ENCODE data around the gene SNAI3. TPM values are rescaled to one million over a fixed set of nuclear protein-coding genes. Genes with fewer than 3 reads are reported as not detected.

The SNAI3 gene
- total and polyA plus RNA-seq, 2 donors = 1.5 to 2.9 TPM

GRCh38 chr16:88688013-88688778 lies 1.9 kb upstream of the SNAI3 start:
- DNase-seq (ENCODE audit: low read depth in 6 of 9, low spot score in 9 of 9) = no peak
- Histone ChIP-seq H3K4me1 (ENCODE audit: control insufficient read depth in 2 of 2, insufficient read depth in 2 of 2, low read length in 2 of 2) (peaks cover 28 to 62% of the 10 kb centered on the region in 2 donors), H3K27me3 (ENCODE audit: control insufficient read depth in 2 of 2, insufficient read depth in 1 of 2, low read length in 1 of 2) (peaks cover 19 to 64% of the 10 kb centered on the region in 2 donors), H3K27ac (ENCODE audit: low read depth in 1 of 2, low read length in 1 of 2) (no peak overlapping the region), H3K9me3 (ENCODE audit: control insufficient read depth in 2 of 2, insufficient read depth in 1 of 2, low read length in 1 of 2) (peaks cover 0 to 5% of the 10 kb centered on the region in 2 donors), H3K4me3 (ENCODE audit: low read length in 2 of 2) (no peak overlapping the region), H3K36me3 (ENCODE audit: control insufficient read depth in 2 of 2, insufficient read depth in 2 of 2, low read length in 1 of 2) (no peaks in the 10 kb centered on the region)
- WGBS = 73% methylated on average over 28 of the region's 28 CpGs

- H3K4me1 ChIP-seq (ENCODE audit: control insufficient read depth in 2 of 2, insufficient read depth in 2 of 2, low read length in 2 of 2) = peaks cover 24 to 56% of the 10 kb centered on the region in 2 donors
- no peak overlapping the region for H3K4me3 ChIP-seq (ENCODE audit: low read length in 2 of 2)
- H3K27ac ChIP-seq (ENCODE audit: low read depth in 1 of 2, low read length in 1 of 2) = no peak overlapping the region
- DNase-seq (ENCODE audit: low read depth in 6 of 9, low spot score in 9 of 9) = no peak
- no peaks in the 10 kb centered on the region for H3K9me3 ChIP-seq (ENCODE audit: control insufficient read depth in 2 of 2, insufficient read depth in 1 of 2, low read length in 1 of 2)
- no peaks in the 10 kb centered on the region for H3K36me3 ChIP-seq (ENCODE audit: control insufficient read depth in 2 of 2, insufficient read depth in 2 of 2, low read length in 1 of 2)
- H3K27me3 ChIP-seq (ENCODE audit: control insufficient read depth in 2 of 2, insufficient read depth in 1 of 2, low read length in 1 of 2) = peaks cover 19 to 64% of the 10 kb centered on the region in 2 donors
- WGBS = 90% methylated on average over 3 of the region's 3 CpGs
Measured at GRCh38 chr16:88687676-88688012, 1.3 kb upstream of the SNAI3 start.

GRCh38 chr16:88687254-88687576 lies 908 bp upstream of the SNAI3 start:
- H3K27me3 ChIP-seq (ENCODE audit: control insufficient read depth in 2 of 2, insufficient read depth in 1 of 2, low read length in 1 of 2) = peaks cover 19 to 63% of the 10 kb centered on the region in 2 donors
- 91% methylated on average over 10 of the region's 10 CpGs for WGBS
- H3K36me3 ChIP-seq (ENCODE audit: control insufficient read depth in 2 of 2, insufficient read depth in 2 of 2, low read length in 1 of 2) = no peaks in the 10 kb centered on the region
- no peaks in the 10 kb centered on the region for H3K9me3 ChIP-seq (ENCODE audit: control insufficient read depth in 2 of 2, insufficient read depth in 1 of 2, low read length in 1 of 2)
- no peak for DNase-seq (ENCODE audit: low read depth in 6 of 9, low spot score in 9 of 9)
- H3K4me1 ChIP-seq (ENCODE audit: control insufficient read depth in 2 of 2, insufficient read depth in 2 of 2, low read length in 2 of 2) = peaks cover 20 to 54% of the 10 kb centered on the region in 2 donors
- H3K27ac ChIP-seq (ENCODE audit: low read depth in 1 of 2, low read length in 1 of 2) = no peak overlapping the region
- no peak overlapping the region for H3K4me3 ChIP-seq (ENCODE audit: low read length in 2 of 2)

DNA sequence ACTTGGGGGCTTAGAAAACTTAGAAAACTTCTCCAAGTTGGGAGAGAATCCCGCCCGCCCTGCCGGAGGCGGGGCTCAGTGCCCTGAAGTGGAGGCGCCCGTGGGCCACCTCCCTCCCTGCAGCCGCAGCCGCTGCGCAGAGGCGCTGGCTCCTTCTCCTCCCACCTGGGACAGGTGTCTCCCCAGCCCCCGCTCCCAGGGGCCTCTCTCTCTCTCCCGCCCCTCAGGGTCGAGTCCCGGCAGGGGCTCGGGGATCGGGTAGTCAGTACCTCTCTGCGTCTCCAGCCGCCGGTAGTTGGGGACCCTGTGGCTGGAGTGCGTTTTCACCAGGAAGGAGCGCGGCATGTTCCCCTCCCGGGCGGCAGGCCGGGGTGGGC lies 257 bp downstream of the SNAI3 start:
- Histone ChIP-seq H3K4me1 (ENCODE audit: control insufficient read depth in 2 of 2, insufficient read depth in 2 of 2, low read length in 2 of 2) (peaks cover 24 to 54% of the 10 kb centered on the region in 2 donors), H3K27me3 (ENCODE audit: control insufficient read depth in 2 of 2, insufficient read depth in 1 of 2, low read length in 1 of 2) (peaks cover 19 to 58% of the 10 kb centered on the region in 2 donors), H3K36me3 (ENCODE audit: control insufficient read depth in 2 of 2, insufficient read depth in 2 of 2, low read length in 1 of 2) (no peaks in the 10 kb centered on the region), H3K27ac (ENCODE audit: low read depth in 1 of 2, low read length in 1 of 2) (peak overlapping the region in 1 of 2 donors; percentile 15), H3K9me3 (ENCODE audit: control insufficient read depth in 2 of 2, insufficient read depth in 1 of 2, low read length in 1 of 2) (no peaks in the 10 kb centered on the region), H3K4me3 (ENCODE audit: low read length in 2 of 2) (peak overlapping the region; percentile 53 to 58)
- DNase-seq (ENCODE audit: low read depth in 6 of 9, low spot score in 9 of 9) = peak in 1 of 9 donors; percentile 26
- under 1% methylated on average over 25 of the region's 25 CpGs for WGBS

GRCh38 chr16:88685156-88686061 lies 898 bp downstream of the SNAI3 start:
- H3K36me3 ChIP-seq (ENCODE audit: control insufficient read depth in 2 of 2, insufficient read depth in 2 of 2, low read length in 1 of 2) = no peaks in the 10 kb centered on the region

GRCh38 chr16:88684569-88685155 lies 1.6 kb downstream of the SNAI3 start:
- H3K4me1 ChIP-seq (ENCODE audit: control insufficient read depth in 2 of 2, insufficient read depth in 2 of 2, low read length in 2 of 2) = peaks cover 25 to 53% of the 10 kb centered on the region in 2 donors
- peaks cover 19 to 53% of the 10 kb centered on the region in 2 donors for H3K27me3 ChIP-seq (ENCODE audit: control insufficient read depth in 2 of 2, insufficient read depth in 1 of 2, low read length in 1 of 2)
- no peaks in the 10 kb centered on the region for H3K9me3 ChIP-seq (ENCODE audit: control insufficient read depth in 2 of 2, insufficient read depth in 1 of 2, low read length in 1 of 2)
- WGBS = 93% methylated on average over 15 of the region's 15 CpGs
- H3K36me3 ChIP-seq (ENCODE audit: control insufficient read depth in 2 of 2, insufficient read depth in 2 of 2, low read length in 1 of 2) = no peaks in the 10 kb centered on the region
- no peak for DNase-seq (ENCODE audit: low read depth in 6 of 9, low spot score in 9 of 9)
- peak overlapping the region in 1 of 2 donors; percentile 19 for H3K27ac ChIP-seq (ENCODE audit: low read depth in 1 of 2, low read length in 1 of 2)
- no peak overlapping the region for H3K4me3 ChIP-seq (ENCODE audit: low read length in 2 of 2)

More at GRCh38 chr16:88685156-88686061, 898 bp downstream of the SNAI3 start:
- Histone ChIP-seq H3K4me1 (ENCODE audit: control insufficient read depth in 2 of 2, insufficient read depth in 2 of 2, low read length in 2 of 2) (peaks cover 25 to 53% of the 10 kb centered on the region in 2 donors), H3K27me3 (ENCODE audit: control insufficient read depth in 2 of 2, insufficient read depth in 1 of 2, low read length in 1 of 2) (peaks cover 19 to 53% of the 10 kb centered on the region in 2 donors), H3K9me3 (ENCODE audit: control insufficient read depth in 2 of 2, insufficient read depth in 1 of 2, low read length in 1 of 2) (no peaks in the 10 kb centered on the region), H3K4me3 (ENCODE audit: low read length in 2 of 2) (peak overlapping the region; percentile 53 to 58), H3K27ac (ENCODE audit: low read depth in 1 of 2, low read length in 1 of 2) (peak overlapping the region in 1 of 2 donors; percentile 15)
- WGBS = 7% methylated on average over 33 of the region's 33 CpGs
- DNase-seq (ENCODE audit: low read depth in 6 of 9, low spot score in 9 of 9) = peak in 2 of 9 donors; percentile 30 to 39

DNA sequence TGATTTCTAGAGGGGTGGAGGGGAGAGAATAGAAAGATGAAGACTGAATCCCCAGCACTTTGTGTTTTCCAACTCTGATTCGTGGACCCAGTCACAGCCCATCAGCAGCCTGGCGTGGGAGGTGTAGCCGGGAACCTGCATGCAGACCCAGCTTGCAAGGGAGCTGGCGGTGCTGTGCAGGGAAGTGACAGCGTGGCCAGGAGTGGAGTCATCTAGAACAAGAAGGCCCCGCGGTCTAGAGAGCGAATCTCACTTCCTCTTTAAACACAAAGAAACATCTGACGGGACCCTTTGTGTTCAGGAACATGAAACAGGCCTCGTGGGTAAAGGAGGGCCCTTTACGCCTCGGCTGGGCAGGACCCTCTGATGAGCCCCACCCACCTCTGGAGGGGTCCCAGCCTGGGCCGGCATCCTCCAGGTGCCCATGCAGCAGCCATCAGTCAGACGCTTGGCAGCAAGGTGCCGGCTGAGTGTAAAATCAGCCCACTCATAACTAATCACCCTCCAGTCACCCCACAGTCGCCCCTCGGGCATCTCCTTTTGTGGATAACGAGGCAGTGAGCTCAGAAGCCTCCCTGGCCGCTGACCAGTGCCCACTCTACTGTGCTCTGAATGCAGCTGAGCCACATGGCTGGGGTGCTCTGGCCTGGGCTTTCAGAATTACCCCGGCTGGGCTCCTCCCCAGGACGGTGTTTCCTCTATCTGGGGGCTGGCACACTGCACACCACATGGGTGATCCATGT lies 4.4 kb downstream of the SNAI3 start:
- WGBS = 26% methylated on average over 21 of the region's 21 CpGs
- Histone ChIP-seq H3K4me3 (ENCODE audit: low read length in 2 of 2) (no peak overlapping the region), H3K9me3 (ENCODE audit: control insufficient read depth in 2 of 2, insufficient read depth in 1 of 2, low read length in 1 of 2) (peaks cover 0 to 2% of the 10 kb centered on the region in 2 donors), H3K4me1 (ENCODE audit: control insufficient read depth in 2 of 2, insufficient read depth in 2 of 2, low read length in 2 of 2) (peaks cover 25 to 42% of the 10 kb centered on the region in 2 donors), H3K36me3 (ENCODE audit: control insufficient read depth in 2 of 2, insufficient read depth in 2 of 2, low read length in 1 of 2) (no peaks in the 10 kb centered on the region), H3K27me3 (ENCODE audit: control insufficient read depth in 2 of 2, insufficient read depth in 1 of 2, low read length in 1 of 2) (peaks cover 15 to 36% of the 10 kb centered on the region in 2 donors), H3K27ac (ENCODE audit: low read depth in 1 of 2, low read length in 1 of 2) (peak overlapping the region; percentile 73 to 87)
- DNase-seq (ENCODE audit: low read depth in 6 of 9, low spot score in 9 of 9) = peak in 2 of 9 donors; percentile 63 to 83

DNA sequence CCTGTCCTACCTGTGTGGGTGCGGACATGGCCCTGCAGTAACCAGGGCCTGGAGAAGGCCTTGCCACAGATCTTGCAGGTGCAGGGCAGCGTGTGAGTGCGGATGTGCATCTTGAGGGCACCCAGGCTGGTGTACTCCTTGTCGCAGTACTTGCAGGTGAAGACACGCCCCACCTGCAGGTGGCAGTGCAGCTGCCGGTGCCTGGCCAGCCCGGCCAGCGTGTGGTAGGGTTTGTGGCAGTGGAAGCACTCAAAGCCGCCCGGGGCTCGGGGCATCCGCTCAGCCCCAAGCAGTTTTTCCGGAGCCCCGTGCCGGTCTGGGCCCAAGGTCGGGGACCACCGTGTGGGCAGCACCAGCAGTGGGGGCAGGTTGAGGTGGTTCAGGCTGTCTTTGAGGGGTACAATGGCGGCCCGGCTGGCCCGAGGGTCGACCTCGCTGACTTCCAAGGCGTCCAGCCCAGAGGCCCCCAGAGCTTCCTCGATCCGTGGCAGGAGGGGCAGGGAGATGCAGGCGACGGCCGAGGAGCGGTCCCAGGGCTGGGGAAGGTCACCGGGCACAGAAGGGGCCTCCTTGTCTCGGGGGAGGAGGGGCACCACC lies 5.1 kb downstream of the SNAI3 start:
- H3K36me3 ChIP-seq (ENCODE audit: control insufficient read depth in 2 of 2, insufficient read depth in 2 of 2, low read length in 1 of 2) = no peaks in the 10 kb centered on the region
- peaks cover 11 to 30% of the 10 kb centered on the region in 2 donors for H3K27me3 ChIP-seq (ENCODE audit: control insufficient read depth in 2 of 2, insufficient read depth in 1 of 2, low read length in 1 of 2)
- H3K4me1 ChIP-seq (ENCODE audit: control insufficient read depth in 2 of 2, insufficient read depth in 2 of 2, low read length in 2 of 2) = peaks cover 20 to 38% of the 10 kb centered on the region in 2 donors
- H3K27ac ChIP-seq (ENCODE audit: low read depth in 1 of 2, low read length in 1 of 2) = peak overlapping the region; percentile 73 to 82
- no peak overlapping the region for H3K4me3 ChIP-seq (ENCODE audit: low read length in 2 of 2)
- DNase-seq (ENCODE audit: low read depth in 6 of 9, low spot score in 9 of 9) = peak in 1 of 9 donors; percentile 61
- 80% methylated on average over 31 of the region's 31 CpGs for WGBS
- peaks cover 0 to 5% of the 10 kb centered on the region in 2 donors for H3K9me3 ChIP-seq (ENCODE audit: control insufficient read depth in 2 of 2, insufficient read depth in 1 of 2, low read length in 1 of 2)

Measured in thymus (tissue), 11 donors.